ENCODE measurements around the gene FGD2. TPM values are rescaled to one million over a fixed set of nuclear protein-coding genes. Genes with fewer than 3 reads are reported as not detected.

Gene FGD2
- total RNA-seq, 3 donors from 2014 or later, result 0.87 to 1.5 (median 1.1) TPM

GRCh38 chr6:37015532-37015931 lies 10.1 kb downstream of the FGD2 start:
- ATAC-seq (no peak), DNase-seq (no peak)
- Mint-ChIP-seq H3K9me3 (no peaks in the 10 kb centered on the region), H3K36me3 (ENCODE audit: insufficient read depth) (no peaks in the 10 kb centered on the region), H3K4me1 (ENCODE audit: low read depth) (peaks cover 15% of the 10 kb centered on the region), H3K27me3 (ENCODE audit: low read depth) (no peaks in the 10 kb centered on the region), H3K4me3 (no peak overlapping the region)

- H3K27me3 Mint-ChIP-seq (ENCODE audit: low read depth), result no peaks in the 10 kb centered on the region
- no peaks in the 10 kb centered on the region for H3K9me3 Mint-ChIP-seq
- H3K36me3 Mint-ChIP-seq (ENCODE audit: insufficient read depth), result no peaks in the 10 kb centered on the region
- no peak for DNase-seq
- peaks cover 28% of the 10 kb centered on the region for H3K4me1 Mint-ChIP-seq (ENCODE audit: low read depth)
- ATAC-seq, result no peak
- no peak overlapping the region for H3K4me3 Mint-ChIP-seq
Measured at GRCh38 chr6:37016995-37017394, 11.5 kb downstream of the FGD2 start.

GRCh38 chr6:37017606-37018197 lies 12.2 kb downstream of the FGD2 start:
- Mint-ChIP-seq H3K9me3 (no peaks in the 10 kb centered on the region), H3K27me3 (ENCODE audit: low read depth) (no peaks in the 10 kb centered on the region), H3K4me3 (peak overlapping the region; percentile 39), H3K4me1 (ENCODE audit: low read depth) (peaks cover 35% of the 10 kb centered on the region), H3K36me3 (ENCODE audit: insufficient read depth) (no peaks in the 10 kb centered on the region)
- ATAC-seq (no peak), DNase-seq (no peak)

GRCh38 chr6:37018198-37019064 lies 13.0 kb downstream of the FGD2 start:
- H3K36me3 Mint-ChIP-seq (ENCODE audit: insufficient read depth), result no peaks in the 10 kb centered on the region
- H3K27me3 Mint-ChIP-seq (ENCODE audit: low read depth), result no peaks in the 10 kb centered on the region
- no peak overlapping the region for H3K4me3 Mint-ChIP-seq
- peak; percentile 84 for DNase-seq
- peaks cover 42% of the 10 kb centered on the region for H3K4me1 Mint-ChIP-seq (ENCODE audit: low read depth)
- no peaks in the 10 kb centered on the region for H3K9me3 Mint-ChIP-seq
- ATAC-seq, result peak; percentile 96

GRCh38 chr6:37019065-37019450 lies 13.6 kb downstream of the FGD2 start:
- H3K27me3 Mint-ChIP-seq (ENCODE audit: low read depth), result no peaks in the 10 kb centered on the region
- DNase-seq (no peak), ATAC-seq (no peak)
- H3K4me3 Mint-ChIP-seq, result no peak overlapping the region
- no peaks in the 10 kb centered on the region for H3K36me3 Mint-ChIP-seq (ENCODE audit: insufficient read depth)
- H3K9me3 Mint-ChIP-seq, result no peaks in the 10 kb centered on the region
- peaks cover 48% of the 10 kb centered on the region for H3K4me1 Mint-ChIP-seq (ENCODE audit: low read depth)

- no peak overlapping the region for H3K4me3 Mint-ChIP-seq
Measured at GRCh38 chr6:37020381-37020780, 14.9 kb downstream of the FGD2 start.

GRCh38 chr6:37020812-37021211 lies 15.4 kb downstream of the FGD2 start:
- ATAC-seq, result no peak
- H3K27me3 Mint-ChIP-seq (ENCODE audit: low read depth), result no peaks in the 10 kb centered on the region
- DNase-seq, result no peak
- no peaks in the 10 kb centered on the region for H3K36me3 Mint-ChIP-seq (ENCODE audit: insufficient read depth)
- no peaks in the 10 kb centered on the region for H3K9me3 Mint-ChIP-seq
- H3K4me3 Mint-ChIP-seq, result no peak overlapping the region
- peaks cover 55% of the 10 kb centered on the region for H3K4me1 Mint-ChIP-seq (ENCODE audit: low read depth)

More at GRCh38 chr6:37020381-37020780, 14.9 kb downstream of the FGD2 start:
- no peaks in the 10 kb centered on the region for H3K36me3 Mint-ChIP-seq (ENCODE audit: insufficient read depth)
- peaks cover 55% of the 10 kb centered on the region for H3K4me1 Mint-ChIP-seq (ENCODE audit: low read depth)
- no peaks in the 10 kb centered on the region for H3K9me3 Mint-ChIP-seq
- ATAC-seq (no peak), DNase-seq (no peak)
- H3K27me3 Mint-ChIP-seq (ENCODE audit: low read depth), result no peaks in the 10 kb centered on the region

- Mint-ChIP-seq H3K36me3 (ENCODE audit: insufficient read depth) (no peaks in the 10 kb centered on the region), H3K27me3 (ENCODE audit: low read depth) (no peaks in the 10 kb centered on the region), H3K4me3 (no peak overlapping the region), H3K9me3 (no peaks in the 10 kb centered on the region), H3K4me1 (ENCODE audit: low read depth) (peaks cover 58% of the 10 kb centered on the region)
- DNase-seq (peak; percentile 63), ATAC-seq (peak in 1 of 2 donors; percentile 21)
Measured at GRCh38 chr6:37021356-37022129, 16.1 kb downstream of the FGD2 start.

GRCh38 chr6:37022135-37022863 lies 16.8 kb downstream of the FGD2 start:
- Mint-ChIP-seq H3K4me3 (no peak overlapping the region), H3K9me3 (no peaks in the 10 kb centered on the region), H3K4me1 (ENCODE audit: low read depth) (peaks cover 58% of the 10 kb centered on the region), H3K27me3 (ENCODE audit: low read depth) (no peaks in the 10 kb centered on the region), H3K36me3 (ENCODE audit: insufficient read depth) (no peaks in the 10 kb centered on the region)
- ATAC-seq, result no peak
- no peak for DNase-seq

- peak; percentile 71 to 84 for ATAC-seq
- no peaks in the 10 kb centered on the region for H3K27me3 Mint-ChIP-seq (ENCODE audit: low read depth)
- no peak for DNase-seq
- H3K36me3 Mint-ChIP-seq (ENCODE audit: insufficient read depth), result no peaks in the 10 kb centered on the region
- H3K4me3 Mint-ChIP-seq, result no peak overlapping the region
- H3K9me3 Mint-ChIP-seq, result no peaks in the 10 kb centered on the region
- peaks cover 52% of the 10 kb centered on the region for H3K4me1 Mint-ChIP-seq (ENCODE audit: low read depth)
Measured at GRCh38 chr6:37024656-37025337, 19.3 kb downstream of the FGD2 start.

GRCh38 chr6:37025621-37026466 lies 20.4 kb downstream of the FGD2 start:
- DNase-seq, result no peak
- Mint-ChIP-seq H3K4me1 (ENCODE audit: low read depth) (peaks cover 52% of the 10 kb centered on the region), H3K4me3 (no peak overlapping the region), H3K36me3 (ENCODE audit: insufficient read depth) (no peaks in the 10 kb centered on the region), H3K9me3 (no peaks in the 10 kb centered on the region), H3K27me3 (ENCODE audit: low read depth) (no peaks in the 10 kb centered on the region)
- ATAC-seq, result no peak

- H3K4me1 Mint-ChIP-seq (ENCODE audit: low read depth), result peaks cover 42% of the 10 kb centered on the region
- no peaks in the 10 kb centered on the region for H3K36me3 Mint-ChIP-seq (ENCODE audit: insufficient read depth)
- no peak overlapping the region for H3K4me3 Mint-ChIP-seq
Measured at GRCh38 chr6:37027036-37027720, 21.7 kb downstream of the FGD2 start.

More at GRCh38 chr6:37027036-37027720, 21.7 kb downstream of the FGD2 start:
- H3K9me3 Mint-ChIP-seq, result no peaks in the 10 kb centered on the region
- DNase-seq (no peak), ATAC-seq (no peak)
- H3K27me3 Mint-ChIP-seq (ENCODE audit: low read depth), result no peaks in the 10 kb centered on the region

Measured in activated T-cell treated with anti-CD3 and anti-CD28 coated beads, Interleukin-2, amount 50 U/mL, for 4 hours (primary cell).